CMK (cell line): Measurements from ENCODE around the gene ZDHHC14.

Source experiments
- DNase-seq: peaks from one replicate; pipeline ENCODE4 v3.0.0-alpha.2; 2010; ENCODE audit warnings: low read depth

ZDHHC14 gene

GRCh38 chr6:157602521-157603295, 221.7 kb downstream of the ZDHHC14 start:
- no peak for DNase-seq

- no peak for DNase-seq
These were observed 222.4 kb downstream of the ZDHHC14 start for GRCh38 chr6:157603314-157603940.

DNA sequence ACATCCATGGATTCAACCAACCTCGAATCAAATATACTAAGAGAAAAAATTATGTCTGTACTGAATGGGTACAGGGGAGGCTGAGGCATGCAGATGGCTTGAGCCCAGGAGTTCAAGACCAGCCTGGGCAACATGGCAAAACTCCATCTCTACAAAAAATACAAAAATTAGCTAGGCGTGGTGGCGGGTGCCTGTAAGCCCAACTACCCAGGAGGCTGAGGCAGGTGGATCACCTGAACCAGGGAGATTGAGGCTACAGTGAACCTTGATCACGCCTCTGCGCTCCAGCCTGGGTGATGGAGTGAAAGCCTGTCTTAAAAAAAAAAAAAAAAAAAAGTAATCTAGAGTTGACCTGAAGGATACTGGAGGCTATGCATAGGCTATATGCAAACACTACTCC, 223.0 kb downstream of the ZDHHC14 start:
- DNase-seq, result no peak

DNA sequence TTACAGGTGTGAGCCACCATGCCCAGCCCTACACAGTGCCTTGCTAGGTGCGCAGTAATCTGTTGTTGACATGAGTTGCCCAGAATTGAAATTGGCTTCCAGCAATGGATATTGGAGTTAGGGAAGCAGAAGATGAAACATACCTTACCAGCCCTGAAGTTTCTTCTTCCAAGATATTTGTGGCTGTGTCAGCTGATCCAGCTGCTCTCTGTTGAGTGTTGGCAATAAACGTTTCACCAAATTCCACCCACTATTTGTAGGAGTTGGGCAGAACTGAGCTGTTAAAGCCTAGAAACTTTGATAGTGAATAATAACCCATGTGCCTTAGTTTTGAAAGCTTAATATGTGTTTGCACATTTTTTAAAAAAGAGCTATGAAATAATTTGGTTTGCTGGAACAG, 223.8 kb downstream of the ZDHHC14 start:
- no peak for DNase-seq

GRCh38 chr6:157605484-157605883, 224.5 kb downstream of the ZDHHC14 start:
- DNase-seq, result no peak

GRCh38 chr6:157606516-157606915, 225.5 kb downstream of the ZDHHC14 start:
- DNase-seq, result no peak

- no peak for DNase-seq
These were observed 226.5 kb downstream of the ZDHHC14 start for GRCh38 chr6:157607317-157608109.

DNA sequence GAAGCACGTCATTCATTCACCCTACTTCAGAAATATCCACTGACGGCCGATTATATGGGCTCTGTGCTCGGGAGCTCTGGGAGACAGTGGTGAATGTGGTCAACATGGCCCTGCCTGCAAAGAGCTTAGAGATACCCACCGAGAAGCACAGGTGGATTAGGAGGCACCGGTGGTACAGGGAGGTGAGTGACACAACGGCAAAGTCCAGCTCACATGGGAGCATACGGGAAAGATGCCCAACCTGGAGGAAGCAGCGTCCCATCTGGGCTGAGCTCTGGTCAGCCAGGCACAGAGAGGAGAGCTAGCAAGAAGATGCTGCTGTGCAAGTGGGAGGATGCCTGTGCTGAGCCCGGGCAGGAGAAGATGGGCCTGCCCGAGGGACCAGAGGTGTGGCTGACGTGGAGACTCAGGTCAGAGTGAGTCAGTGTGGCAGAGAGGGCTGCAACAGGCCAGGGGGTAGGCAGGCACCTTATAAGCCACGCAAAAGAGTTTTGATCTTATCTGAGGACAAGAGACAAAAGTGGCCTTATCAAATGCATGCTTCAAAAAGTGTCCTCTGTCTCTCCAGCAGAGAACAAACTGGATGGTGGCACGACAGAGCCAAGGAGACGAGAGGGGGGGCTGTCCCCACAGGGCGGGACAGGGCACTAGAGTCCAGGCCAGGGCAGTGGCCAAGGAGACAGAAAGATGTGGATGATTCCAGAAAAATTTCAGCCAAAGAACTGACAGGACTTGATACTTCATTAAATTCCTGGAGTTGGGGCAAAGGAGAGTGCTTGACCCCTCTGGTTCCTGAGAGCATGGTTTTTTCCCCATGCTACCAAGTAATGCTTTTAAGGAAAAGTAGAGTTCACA, 227.5 kb downstream of the ZDHHC14 start:
- DNase-seq, result no peak

- DNase-seq, result no peak
These were observed 228.1 kb downstream of the ZDHHC14 start for GRCh38 chr6:157609117-157609516.

GRCh38 chr6:157609556-157609955, 228.6 kb downstream of the ZDHHC14 start:
- DNase-seq, result no peak

- DNase-seq, result no peak
These were observed 229.5 kb downstream of the ZDHHC14 start for GRCh38 chr6:157610451-157610999.

DNA sequence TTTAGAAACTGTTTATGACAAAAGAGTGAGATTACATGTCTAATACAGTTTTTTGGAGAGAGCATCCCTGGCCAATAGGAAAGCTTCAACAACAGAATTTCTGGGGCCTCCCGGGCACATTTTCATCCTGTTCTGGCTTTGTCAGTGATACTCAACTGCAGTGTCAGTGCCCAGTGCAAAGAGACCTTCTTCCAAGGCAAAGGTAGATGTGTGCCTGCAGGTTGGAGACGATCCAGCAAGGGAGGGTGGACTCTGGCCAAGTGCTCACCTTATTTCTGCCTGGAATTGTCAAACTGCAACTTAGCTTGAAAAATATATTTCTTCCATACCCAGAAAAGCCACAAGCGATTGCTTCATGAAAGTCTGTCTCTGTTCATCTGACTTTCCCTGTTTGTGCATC, 230.4 kb downstream of the ZDHHC14 start:
- no peak for DNase-seq

- DNase-seq, result no peak
These were observed 232.1 kb downstream of the ZDHHC14 start for GRCh38 chr6:157613011-157613522.

GRCh38 chr6:157614026-157614568, 233.1 kb downstream of the ZDHHC14 start:
- no peak for DNase-seq

DNA sequence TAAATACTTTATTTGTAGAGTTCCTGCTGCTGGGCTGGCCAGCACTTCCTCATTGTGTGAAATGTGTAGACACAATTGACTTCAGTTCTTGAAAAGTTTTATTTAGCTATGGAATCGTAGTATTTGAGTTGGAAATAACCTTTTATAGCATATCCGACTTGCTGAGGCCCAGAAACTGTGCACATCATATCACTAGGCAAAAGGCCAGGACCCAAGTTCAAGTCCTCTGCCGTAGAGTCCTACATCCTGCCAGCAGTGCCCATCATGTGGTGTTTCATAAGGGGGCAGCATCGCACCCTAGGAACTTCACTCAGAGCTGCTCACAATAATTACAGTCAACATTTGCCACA, 234.4 kb downstream of the ZDHHC14 start:
- no peak for DNase-seq

DNA sequence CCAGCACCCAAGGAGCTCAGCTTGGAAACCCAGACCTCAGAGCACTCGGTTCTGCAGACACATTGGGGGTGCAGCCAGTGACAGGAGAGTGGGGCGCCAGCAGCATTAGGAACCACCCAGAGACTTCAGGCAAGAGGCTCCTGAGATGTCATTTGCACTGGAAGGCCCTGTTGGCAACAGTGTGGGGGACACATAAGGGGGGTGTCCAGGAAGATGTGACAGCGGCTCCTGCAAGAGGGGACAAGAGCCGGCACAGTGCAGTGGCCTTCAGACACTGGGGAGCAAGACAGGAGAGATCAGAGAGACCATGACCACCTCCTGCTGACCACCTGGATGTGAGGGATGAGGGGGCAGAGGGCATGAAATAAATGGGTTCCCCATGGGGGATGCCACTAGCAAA, 235.0 kb downstream of the ZDHHC14 start:
- DNase-seq, result no peak

GRCh38 chr6:157620944-157621343, 240.0 kb downstream of the ZDHHC14 start:
- no peak for DNase-seq

DNA sequence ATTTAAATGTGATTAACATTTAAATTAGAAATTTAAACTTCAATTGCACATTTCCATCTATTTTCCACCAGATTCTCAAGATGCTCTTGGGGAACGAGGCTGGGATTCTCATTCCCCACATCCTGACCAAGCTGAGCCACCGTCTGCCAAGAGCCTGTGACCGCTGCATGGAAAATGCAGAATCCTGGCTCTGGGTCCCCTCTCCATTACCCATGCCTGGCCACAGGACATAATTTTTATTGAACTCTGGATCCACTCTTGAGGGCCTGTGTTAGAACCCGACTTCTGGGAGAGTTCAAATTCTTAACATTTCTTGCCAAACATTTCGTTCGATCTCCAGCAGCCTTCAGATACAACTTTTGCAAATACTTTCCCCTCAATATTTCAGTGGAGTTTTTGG, 240.4 kb downstream of the ZDHHC14 start:
- no peak for DNase-seq

DNA sequence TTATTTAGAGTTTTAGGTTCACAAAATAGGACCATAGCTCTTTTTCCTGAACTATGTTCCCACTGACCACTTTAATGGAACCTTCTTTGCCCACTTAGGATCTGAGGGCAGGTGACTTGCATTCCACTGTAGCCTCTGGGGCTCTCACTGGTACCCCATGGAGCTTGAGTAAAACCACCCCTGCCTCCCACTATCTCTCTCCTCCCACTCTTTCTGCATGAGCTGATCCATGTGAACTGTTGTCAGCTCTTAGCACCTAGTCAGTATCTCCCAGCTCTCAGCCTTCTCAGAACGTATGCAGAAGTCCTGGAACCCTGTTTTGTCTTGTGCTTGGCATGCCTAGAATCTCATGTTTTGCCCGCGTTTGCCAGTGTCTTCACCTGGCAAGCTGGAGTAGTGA, 241.4 kb downstream of the ZDHHC14 start:
- DNase-seq, result no peak

GRCh38 chr6:157625111-157625510, 244.1 kb downstream of the ZDHHC14 start:
- DNase-seq, result no peak

DNA sequence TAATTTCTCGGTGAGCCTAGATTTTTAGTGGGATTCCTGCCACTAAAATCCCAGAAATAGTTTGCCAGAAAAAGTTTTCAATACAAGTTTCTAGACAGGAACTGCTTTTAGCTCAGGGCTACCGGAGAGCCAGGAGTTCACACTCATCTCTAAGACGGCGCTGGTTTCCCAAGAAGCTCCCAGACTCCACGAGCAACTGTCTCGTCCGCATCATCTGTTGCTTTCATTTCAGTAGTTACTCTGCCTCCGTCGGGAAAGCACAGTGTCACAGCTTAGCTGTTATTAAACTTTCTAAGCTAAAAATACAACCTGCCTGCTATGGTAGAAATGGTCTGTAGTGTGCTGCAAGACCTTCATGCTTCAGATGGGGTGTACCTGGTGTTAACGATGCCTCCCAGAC, 244.8 kb downstream of the ZDHHC14 start:
- no peak for DNase-seq
